ENCODE results near the gene FAM89A. TPM values are rescaled to one million over a fixed set of nuclear protein-coding genes. Genes with fewer than 3 reads are reported as not detected.

The FAM89A gene
- polyA plus RNA-seq, 4 donors: 0.89 to 7.5 (median 3.5) TPM

Other genes with a start within 250 kb of the FAM89A start
- 10 to 100 TPM in 2 of 4 donors, 1 to 10 TPM in 2; 6.0 to 19.5 (median 13.1) TPM for gene C1orf198, start 171.7 kb downstream of the FAM89A start, polyA plus RNA-seq
- gene TTC13, start 61.4 kb downstream of the FAM89A start, polyA plus RNA-seq: 10 to 100 TPM in 1 of 4 donors, 1 to 10 TPM in 3; 4.6 to 24.0 (median 7.7) TPM
- 10 to 100 TPM; 15.7 to 30.5 (median 22.9) TPM for gene ARV1, start 61.2 kb downstream of the FAM89A start, polyA plus RNA-seq
- gene TRIM67, start 121.8 kb upstream of the FAM89A start, polyA plus RNA-seq: under 1 TPM in 3 of 4 donors, not detected in 1; under 0.01 to 0.39 (median 0.21) TPM
- gene GNPAT, start 201.0 kb upstream of the FAM89A start, polyA plus RNA-seq: 10 to 100 TPM; 43.4 to 69.4 (median 56.6) TPM